Measurements from ENCODE around the gene PMAIP1.

- no peak for TF ChIP-seq CTCF (IDR thresholded peaks at IDR 0.05)
- TF ChIP-seq POLR2A (IDR thresholded peaks at IDR 0.05) = no peak
These were observed 38.9 kb downstream of the PMAIP1 start for GRCh38 chr18:59938676-59939075.
